KMS-11 (cell line): ENCODE data around the gene LCE1B.

Source experiments
- H2AFZ ChIP-seq: fragments of 200-600 bp; sonication (generic); 2 replicates; pipeline ENCODE4 v1.6.1; 2016; ENCODE audit warnings: antibody characterized with exemption, mixed run types, low read depth
- H3K27ac ChIP-seq: fragments of 200-600 bp; sonication (generic); 2 replicates; pipeline ENCODE4 v1.6.1; 2016; ENCODE audit warnings: mild to moderate bottlenecking, mixed run types
- H3K27me3 ChIP-seq: fragments of 200-600 bp; sonication (generic); 2 replicates; pipeline ENCODE4 v1.6.1; 2017; ENCODE audit warnings: mild to moderate bottlenecking, low read depth, mixed run types, moderate library complexity; ENCODE audit not compliant: insufficient read depth
- H3K36me3 ChIP-seq: fragments of 200-600 bp; sonication (generic); 2 replicates; pipeline ENCODE4 v1.6.1; 2017; ENCODE audit warnings: mild to moderate bottlenecking, mixed run types; ENCODE audit not compliant: insufficient read depth
- H3K4me1 ChIP-seq: fragments of 200-600 bp; sonication (generic); 2 replicates; pipeline ENCODE4 v1.6.1; 2016; ENCODE audit warnings: mild to moderate bottlenecking, low read depth, mixed run types; ENCODE audit not compliant: poor library complexity, severe bottlenecking
- H3K4me2 ChIP-seq: fragments of 200-600 bp; sonication (generic); 2 replicates; pipeline ENCODE4 v1.7.0; 2016; ENCODE audit warnings: mild to moderate bottlenecking, mixed run types
- H3K4me3 ChIP-seq: fragments of 200-600 bp; sonication (generic); IDR thresholded peaks from 2 replicates; pipeline ENCODE4 v1.6.1; 2017; ENCODE audit warnings: low read depth, low read length, mixed read lengths; ENCODE audit not compliant: insufficient read depth
- H3K79me2 ChIP-seq: fragments of 200-600 bp; sonication (generic); 2 replicates; pipeline ENCODE4 v1.6.1; 2016; ENCODE audit warnings: low read depth, mixed run types; ENCODE audit not compliant: insufficient read depth
- H3K9ac ChIP-seq: fragments of 200-600 bp; sonication (generic); 2 replicates; pipeline ENCODE4 v1.6.1; 2016; ENCODE audit warnings: mild to moderate bottlenecking, mixed run types
- H4K20me1 ChIP-seq: fragments of 200-600 bp; sonication (generic); 2 replicates; pipeline ENCODE4 v1.6.1; 2016; ENCODE audit warnings: mild to moderate bottlenecking, mixed run types; ENCODE audit not compliant: insufficient read depth
- CTCF ChIP-seq: fragments of 200-600 bp; sonication (generic); conservative IDR thresholded peaks from 2 replicates; pipeline ENCODE4 v1.6.1; 2017; ENCODE audit warnings: low read depth, mild to moderate bottlenecking, antibody characterized with exemption, low read length, moderate library complexity, mixed read lengths

LCE1B gene

DNA sequence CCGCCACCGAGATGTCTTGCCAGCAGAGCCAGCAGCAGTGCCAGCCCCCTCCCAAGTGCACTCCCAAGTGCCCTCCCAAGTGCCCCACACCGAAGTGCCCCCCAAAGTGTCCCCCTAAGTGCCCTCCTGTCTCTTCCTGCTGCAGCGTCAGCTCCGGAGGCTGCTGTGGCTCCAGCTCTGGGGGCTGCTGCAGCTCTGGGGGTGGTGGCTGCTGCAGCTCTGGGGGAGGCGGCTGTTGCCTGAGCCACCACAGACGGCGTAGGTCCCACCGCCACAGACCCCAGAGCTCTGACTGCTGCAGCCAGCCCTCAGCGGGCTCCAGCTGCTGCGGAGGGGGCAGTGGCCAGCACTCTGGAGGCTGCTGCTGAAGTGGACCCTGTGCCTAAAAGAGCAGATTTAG, 35.4 kb upstream of the LCE1B start:
- Histone ChIP-seq H3K4me3 (no peak overlapping the region), H3K27me3 (no peaks in the 10 kb centered on the region), H3K4me1 (no peaks in the 10 kb centered on the region), H4K20me1 (no peaks in the 10 kb centered on the region), H3K27ac (no peak overlapping the region), H3K4me2 (no peak overlapping the region), H3K36me3 (no peaks in the 10 kb centered on the region), H2AFZ (no peak overlapping the region), H3K9ac (no peak overlapping the region), H3K79me2 (no peaks in the 10 kb centered on the region)
- TF ChIP-seq CTCF, result no peak

- H3K27me3 ChIP-seq, result no peaks in the 10 kb centered on the region
- H3K4me1 ChIP-seq, result no peaks in the 10 kb centered on the region
- no peaks in the 10 kb centered on the region for H4K20me1 ChIP-seq
- H3K9ac ChIP-seq, result no peak overlapping the region
- no peak overlapping the region for H3K4me2 ChIP-seq
- H3K4me3 ChIP-seq, result no peak overlapping the region
- H3K27ac ChIP-seq, result no peak overlapping the region
- H2AFZ ChIP-seq, result no peak overlapping the region
- peak; percentile 73 for TF ChIP-seq CTCF
- H3K79me2 ChIP-seq, result no peaks in the 10 kb centered on the region
- H3K36me3 ChIP-seq, result no peaks in the 10 kb centered on the region
Observed at GRCh38 chr1:152777510-152778137, 34.1 kb upstream of the LCE1B start.

- H3K79me2 ChIP-seq, result no peaks in the 10 kb centered on the region
- no peak overlapping the region for H3K4me3 ChIP-seq
- TF ChIP-seq CTCF, result no peak
- no peaks in the 10 kb centered on the region for H3K36me3 ChIP-seq
- H3K4me2 ChIP-seq, result no peak overlapping the region
- no peaks in the 10 kb centered on the region for H4K20me1 ChIP-seq
- no peaks in the 10 kb centered on the region for H3K27me3 ChIP-seq
- H2AFZ ChIP-seq, result no peak overlapping the region
- no peak overlapping the region for H3K9ac ChIP-seq
- H3K27ac ChIP-seq, result no peak overlapping the region
- no peaks in the 10 kb centered on the region for H3K4me1 ChIP-seq
Observed at GRCh38 chr1:152783095-152783494, 28.7 kb upstream of the LCE1B start.

DNA sequence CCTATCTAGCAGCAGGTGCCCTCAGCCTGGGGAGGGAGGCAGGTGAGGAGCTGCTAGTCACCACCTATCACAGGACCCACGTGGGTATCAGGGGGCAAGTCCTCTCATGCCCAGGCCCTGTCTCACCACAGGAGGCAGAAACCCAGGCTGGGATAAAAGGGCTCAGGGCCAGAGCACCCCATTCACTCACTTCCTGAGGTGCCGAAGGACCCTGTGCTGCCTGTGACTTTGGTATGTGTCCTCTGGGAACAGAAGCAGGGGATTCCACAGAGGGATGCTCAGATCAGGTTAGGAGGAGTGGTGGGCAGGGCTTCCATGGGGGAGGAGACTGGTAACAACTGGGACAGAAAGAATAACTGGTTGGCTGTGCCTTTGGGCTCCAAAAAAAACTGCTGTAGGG, 25.7 kb upstream of the LCE1B start, which contains the start of gene LCE1E:
TSS of gene LCE1E (plus strand) at position 181 of the 400 bp plus-strand sequence. CDS start 1,043 bp downstream, outside the sequence.
- Histone ChIP-seq H3K4me1 (no peaks in the 10 kb centered on the region), H3K27ac (no peak within 1 kb of the TSS), H3K27me3 (no peaks in the 10 kb centered on the region), H3K36me3 (no peaks in the 10 kb centered on the region), H4K20me1 (no peaks in the 10 kb centered on the region), H3K4me3 (no peak within 1 kb of the TSS), H3K9ac (no peak within 1 kb of the TSS), H3K4me2 (no peak within 1 kb of the TSS), H2AFZ (no peak within 1 kb of the TSS), H3K79me2 (no peaks in the 10 kb centered on the region)
- TF ChIP-seq CTCF, result no peak
